ENCODE data around the gene FLAD1.

The FLAD1 gene

DNA sequence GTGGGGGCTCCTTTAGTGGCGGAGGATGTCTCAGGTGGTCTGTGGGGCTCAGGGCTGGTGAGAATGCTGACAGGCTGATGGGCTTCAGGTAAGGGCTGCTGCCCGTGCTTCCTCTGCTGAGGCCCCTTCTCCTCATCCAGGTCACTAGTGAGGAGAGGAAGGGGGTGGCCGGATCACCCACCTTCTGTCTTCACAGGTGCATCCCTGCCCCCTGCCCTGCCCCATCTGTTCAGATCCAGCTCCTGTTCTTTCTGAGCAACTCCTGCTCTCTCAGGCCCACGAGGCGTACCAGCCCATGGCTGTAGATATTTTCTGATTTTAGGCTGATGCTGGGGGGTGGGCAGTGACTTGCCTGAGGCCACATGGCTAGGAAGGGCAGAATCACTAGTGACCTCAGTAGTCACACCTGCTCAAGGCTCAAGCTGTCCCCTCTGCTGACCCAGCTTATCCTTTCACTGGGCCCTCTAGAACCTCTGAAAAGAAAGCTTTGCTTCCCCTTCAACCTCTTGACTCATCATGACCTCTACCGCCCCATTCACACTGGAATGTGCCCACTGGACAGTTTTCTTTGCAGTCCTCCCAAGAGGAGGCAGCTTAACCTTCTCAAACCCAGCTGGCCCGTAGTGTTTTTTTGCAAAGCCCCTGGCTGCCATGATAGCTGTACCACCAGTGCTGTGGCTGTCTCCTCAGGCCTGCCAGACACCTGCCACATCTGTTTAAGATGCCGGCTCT lies 35.6 kb downstream of the FLAD1 start:
- peak; percentile 53 for DNase-seq

DNA sequence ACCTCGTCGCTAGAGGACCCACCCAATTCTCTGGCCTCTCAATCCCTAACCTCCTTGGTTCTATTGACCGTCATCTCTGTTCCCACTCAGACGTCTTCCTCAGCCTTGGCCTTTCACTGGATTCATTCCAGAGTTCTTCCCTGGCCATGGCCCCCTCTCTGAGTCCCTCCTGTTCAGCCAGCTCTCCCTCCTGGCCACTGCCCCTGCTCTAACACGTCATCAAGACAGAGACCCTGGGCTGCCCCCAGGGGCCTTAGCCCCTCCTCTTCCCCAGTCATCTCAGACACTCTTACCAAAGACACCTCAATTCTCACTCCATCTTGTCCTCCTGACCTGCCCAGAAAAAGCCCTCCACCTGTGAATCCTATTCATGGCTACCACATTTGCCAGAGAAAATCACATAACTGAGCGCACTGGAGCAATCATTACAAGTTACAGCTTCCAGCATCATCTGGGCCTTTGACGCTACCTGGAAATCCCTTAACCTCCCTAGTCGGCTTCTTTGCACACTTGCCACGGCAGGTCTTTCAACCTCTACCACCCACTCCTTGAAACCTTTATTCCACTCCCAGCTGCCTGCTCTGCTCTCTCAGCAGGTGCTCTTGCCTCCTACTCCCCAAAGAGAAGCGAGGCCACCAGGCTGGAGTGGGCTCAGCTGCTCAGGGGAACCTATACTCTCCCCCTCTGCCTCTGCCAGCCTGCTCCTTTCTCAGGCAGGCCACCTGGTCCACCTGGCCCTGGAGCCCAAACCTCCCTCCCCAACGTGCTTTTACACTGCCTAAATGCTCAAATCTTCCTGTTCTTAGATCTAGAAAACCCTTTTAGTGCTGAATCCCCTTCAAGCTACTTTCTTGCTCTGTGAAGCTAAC lies 36.5 kb downstream of the FLAD1 start:
- DNase-seq = no peak

DNA sequence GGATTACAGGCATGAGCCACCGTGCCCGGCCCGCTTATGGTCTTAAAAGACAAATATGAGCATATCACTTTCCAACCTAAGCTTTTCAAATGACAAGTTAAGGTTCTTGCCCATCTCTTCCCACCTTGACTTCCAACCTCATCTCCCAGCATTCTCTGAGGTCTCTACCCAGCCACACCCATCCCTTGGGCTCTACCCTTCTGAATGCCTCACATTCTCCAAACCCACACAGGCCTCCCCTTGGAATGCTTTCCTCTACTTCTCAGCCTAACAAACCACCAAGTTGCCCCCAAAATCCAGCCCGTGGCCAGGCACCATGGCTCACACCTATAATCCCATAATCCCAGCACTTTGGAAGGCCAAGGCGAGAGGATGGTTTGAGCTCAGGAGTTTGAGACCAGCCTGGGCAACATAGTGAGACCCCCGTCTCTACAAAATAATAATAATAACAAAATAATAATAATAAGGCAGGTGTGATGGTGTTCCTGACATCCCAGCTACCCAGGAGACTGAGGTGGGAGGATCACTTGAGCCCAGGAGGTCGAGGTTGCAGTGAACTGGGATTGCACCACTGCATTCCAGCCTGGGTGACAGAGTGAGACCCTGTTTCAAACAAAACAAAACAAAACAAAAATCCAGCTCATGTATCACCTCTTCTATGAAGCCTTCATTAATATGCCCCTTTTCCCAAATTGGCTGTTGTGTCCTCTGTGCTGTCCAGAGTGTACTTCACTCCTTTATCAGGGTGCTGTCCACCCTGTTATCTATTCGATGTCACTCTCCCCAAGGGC lies 39.2 kb downstream of the FLAD1 start:
- peak; percentile 38 for DNase-seq

GRCh38 chr1:155022927-155023236 lies 39.7 kb downstream of the FLAD1 start:
- no peak for DNase-seq

GRCh38 chr1:155023627-155024026 lies 40.5 kb downstream of the FLAD1 start:
- DNase-seq = no peak

- no peak for DNase-seq
Observed at GRCh38 chr1:155024315-155024714, 41.2 kb downstream of the FLAD1 start.

GRCh38 chr1:155026154-155026553 lies 43.0 kb downstream of the FLAD1 start:
- DNase-seq = no peak

GRCh38 chr1:155026588-155026987 lies 43.4 kb downstream of the FLAD1 start:
- peak; percentile 65 for DNase-seq

- no peak for DNase-seq
Observed at GRCh38 chr1:155029513-155030242, 46.5 kb downstream of the FLAD1 start.

GRCh38 chr1:155030243-155030795 lies 47.2 kb downstream of the FLAD1 start:
- DNase-seq = no peak

DNA sequence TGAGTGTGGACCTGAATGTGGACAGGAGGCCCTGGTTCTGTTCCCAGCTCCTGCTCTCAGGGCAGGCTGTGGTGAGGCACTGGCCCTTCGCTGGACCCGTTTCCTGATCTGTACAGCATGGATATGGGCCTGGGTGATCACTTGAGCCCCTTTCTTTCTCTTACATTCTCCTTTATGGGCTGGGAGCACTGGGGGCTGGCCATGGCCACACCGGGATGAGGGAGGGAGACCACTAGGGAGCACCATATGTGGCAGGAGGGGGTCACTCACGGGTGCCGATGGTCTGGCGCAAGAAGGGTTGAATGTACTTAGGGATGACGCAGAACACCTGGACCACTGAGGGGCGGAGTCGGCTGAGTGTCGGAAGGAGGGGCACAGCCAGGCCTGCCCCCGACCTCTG lies 47.8 kb downstream of the FLAD1 start:
- no peak for DNase-seq

DNA sequence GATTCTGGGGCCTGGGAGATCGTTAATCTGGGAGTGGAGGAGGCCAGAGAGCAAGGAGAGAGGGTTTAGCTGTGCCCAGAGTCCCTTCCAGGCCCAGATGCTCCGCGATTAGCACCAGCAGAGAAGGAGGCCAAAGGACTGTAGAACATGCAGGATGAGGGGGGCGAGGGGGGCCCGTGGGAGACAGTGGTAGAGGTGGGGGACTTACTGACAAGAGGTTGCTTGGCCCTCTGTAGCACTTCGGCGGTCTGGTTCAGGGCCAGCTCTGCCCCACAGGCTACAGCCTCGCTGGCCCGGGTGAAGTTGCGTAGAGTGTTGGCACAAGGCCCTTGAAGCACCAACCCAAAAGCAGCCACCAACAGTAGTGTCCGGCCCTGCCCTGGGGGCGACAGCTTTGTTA lies 49.7 kb downstream of the FLAD1 start:
- DNase-seq = no peak

DNA sequence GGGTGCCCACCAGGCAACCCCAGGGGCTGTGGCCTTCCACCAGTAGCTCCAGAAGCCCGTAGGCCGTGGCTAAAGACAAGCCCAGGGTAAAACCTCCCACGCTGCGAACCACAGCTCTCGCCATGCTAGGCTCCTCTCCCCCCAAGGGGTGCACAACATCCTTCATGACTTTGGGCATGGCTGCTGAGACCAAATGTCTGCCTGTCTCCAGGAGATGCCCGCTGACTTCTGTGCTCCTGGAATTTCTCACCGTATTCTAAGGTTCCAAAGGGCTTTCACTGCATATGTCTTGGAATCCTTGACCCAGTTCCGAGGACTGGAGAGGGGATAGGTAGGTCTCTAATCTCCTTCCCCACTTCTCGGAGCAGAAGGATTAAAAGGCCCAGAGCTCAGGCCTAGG lies 50.4 kb downstream of the FLAD1 start, which contains the start of the genes DCST1 and DCST2:
Gene DCST1, plus strand, starts transcription at position 301 of the 400 bp plus-strand sequence. CDS start 213 bp downstream, outside the sequence.
Gene DCST2, minus strand, starts transcription at position 258 of the 400 bp plus-strand sequence. Its CDS starts 80 bp downstream, at position 178.
- no peak for DNase-seq

DNA sequence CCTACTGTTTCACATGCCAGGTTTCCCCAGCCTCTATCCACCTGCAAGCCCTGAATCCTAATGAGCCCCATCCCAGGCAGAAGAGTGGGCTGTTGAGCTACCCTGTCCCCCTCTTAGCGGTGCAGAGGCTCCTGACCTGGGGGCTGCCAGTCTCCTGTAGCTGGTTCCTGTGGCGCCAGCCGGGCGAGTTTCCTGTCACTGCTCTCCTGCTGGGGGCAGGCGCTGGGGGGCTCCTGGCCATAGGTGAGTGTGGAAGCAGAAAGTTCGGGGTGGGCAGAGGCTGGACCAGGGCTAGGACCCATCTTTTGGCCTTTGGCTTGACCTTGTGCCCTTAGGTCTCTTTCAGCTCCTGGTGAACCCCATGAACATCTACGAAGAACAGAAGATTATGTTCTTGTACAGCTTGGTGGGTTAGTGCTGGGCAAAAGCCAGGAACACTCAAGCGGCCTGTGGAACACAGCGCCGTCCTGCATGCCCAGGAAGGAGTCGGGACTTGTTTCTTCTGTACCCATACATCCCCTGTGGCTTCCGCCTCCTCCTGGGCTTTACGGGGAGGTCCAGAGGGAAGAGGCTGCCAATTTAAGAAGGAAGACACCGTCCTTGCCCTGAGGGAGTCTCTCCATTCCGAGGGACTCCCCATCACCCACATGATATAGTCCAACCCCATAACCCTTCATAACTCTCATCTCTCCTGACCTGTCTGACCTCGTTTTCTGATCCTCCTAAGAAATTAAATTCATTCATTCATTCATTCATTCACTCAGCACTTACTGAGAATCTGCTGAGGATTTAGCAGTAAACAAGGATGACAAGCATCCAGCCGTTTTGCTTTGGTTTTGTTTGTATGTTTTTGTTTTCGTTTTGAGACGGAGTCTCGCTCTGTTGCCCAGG lies 51.4 kb downstream of the FLAD1 start:
- no peak for DNase-seq

DNA sequence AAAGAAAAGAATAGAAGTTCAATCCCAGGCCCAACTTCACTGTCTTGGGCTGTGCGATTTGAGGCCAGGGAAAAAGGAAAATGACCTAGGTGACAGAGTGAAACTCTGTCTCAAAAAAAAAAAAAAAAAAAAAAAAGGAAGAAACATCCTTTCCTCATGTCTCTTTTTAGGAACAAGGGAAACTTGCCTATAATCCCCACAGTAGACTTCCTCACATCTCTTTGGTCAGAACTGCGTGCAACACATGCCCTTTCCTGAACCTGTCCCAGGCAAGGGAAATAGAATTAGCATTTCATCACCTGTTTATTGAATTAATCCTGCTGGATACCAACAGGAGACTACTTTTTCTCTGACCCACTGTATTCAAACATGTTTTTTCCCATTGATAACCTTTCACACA lies 52.8 kb downstream of the FLAD1 start:
- no peak for DNase-seq

DNA sequence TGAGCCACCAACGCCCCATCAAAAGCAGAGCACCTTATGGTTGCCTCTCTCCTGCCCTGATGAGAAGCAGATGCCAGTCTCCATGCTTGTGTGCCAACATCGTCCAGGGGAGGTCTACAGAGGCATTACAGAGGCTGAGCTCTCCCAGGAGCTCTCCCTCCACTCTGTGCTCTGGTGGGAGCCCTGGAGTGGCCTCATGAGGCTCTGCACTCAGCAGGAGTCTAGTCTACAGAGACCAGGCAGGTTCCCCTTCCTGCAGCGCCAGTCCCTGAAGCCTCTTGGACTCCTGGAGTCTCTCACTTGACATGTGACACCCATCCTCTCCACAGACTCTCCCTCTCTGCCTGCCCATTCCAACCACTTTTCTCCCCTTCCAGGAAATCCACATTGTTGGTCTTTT lies 53.9 kb downstream of the FLAD1 start:
- DNase-seq = no peak

GRCh38 chr1:155037851-155038441 lies 54.8 kb downstream of the FLAD1 start:
- no peak for DNase-seq

- peak; percentile 38 for DNase-seq
Observed at GRCh38 chr1:155038602-155039307, 55.6 kb downstream of the FLAD1 start.

DNA sequence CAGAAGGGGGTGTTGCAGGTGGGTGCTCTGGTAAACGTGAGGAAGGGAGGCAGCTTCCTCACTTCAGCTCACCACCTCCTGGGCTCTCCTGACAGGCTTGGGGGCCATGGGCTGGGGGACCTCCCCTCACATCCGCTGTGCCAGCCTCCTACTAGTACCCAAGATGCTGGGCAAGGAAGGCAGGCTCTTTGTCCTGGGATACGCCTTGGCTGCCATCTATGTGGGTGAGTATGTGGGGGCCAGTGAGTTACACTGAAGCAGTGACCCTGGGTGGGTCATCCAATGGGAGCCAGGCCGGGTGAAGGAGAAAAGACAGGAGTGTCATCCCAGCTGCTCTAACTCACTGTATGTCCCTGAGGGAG lies 56.1 kb downstream of the FLAD1 start:
- DNase-seq = no peak
